H1 (cell line): ENCODE results near the gene EPHA2. TPM values are rescaled to one million over a fixed set of nuclear protein-coding genes. Genes with fewer than 3 reads are reported as not detected.

ENCODE experiments used
- POU5F1 ChIP-seq: IDR thresholded peaks from 2 replicates; pipeline ENCODE4 v1.6.1; 2011; ENCODE audit warnings: low read depth, mild to moderate bottlenecking, low read length, moderate library complexity
- SRF ChIP-seq: IDR thresholded peaks from 2 replicates; pipeline ENCODE4 v1.6.1; 2011; ENCODE audit warnings: mild to moderate bottlenecking, low read depth, low read length, moderate library complexity
- polyA plus RNA-seq, 7 experiments: library from polyadenylated mRNA; depleted of rRNA in 3 of 7; stranded (reverse) in 5 of 7; unstranded in 2 of 7; fragments of >200 nt in 5 of 7; fragments of 200-250 nt in 2 of 7; gene quantifications; 1 replicate in 5 of 7; 2 replicates in 1 of 7; 4 replicates in 1 of 7; pipeline versions ENCODE4 v1.2.1 to v1.2.3, GENCODE V29; 2011 to 2013; ENCODE audit warnings: missing spikeins in 2 of 7, mixed read lengths in 2 of 7
- total RNA-seq: library from RNA; stranded (reverse); fragmentation: NEBNext Ultra II Directional; extraction: Animal tissue kit (Norgen Biotek cat#: 25700); gene quantifications from 2 replicates; pipeline ENCODE4 v1.2.1, GENCODE V29; 2021

EPHA2 gene
- total and polyA plus RNA-seq, 2 of the 8 experiments (the other 6 are each of a cell fraction or from before 2014, with no cell fraction given) = 26.8 to 33.6 TPM

DNA sequence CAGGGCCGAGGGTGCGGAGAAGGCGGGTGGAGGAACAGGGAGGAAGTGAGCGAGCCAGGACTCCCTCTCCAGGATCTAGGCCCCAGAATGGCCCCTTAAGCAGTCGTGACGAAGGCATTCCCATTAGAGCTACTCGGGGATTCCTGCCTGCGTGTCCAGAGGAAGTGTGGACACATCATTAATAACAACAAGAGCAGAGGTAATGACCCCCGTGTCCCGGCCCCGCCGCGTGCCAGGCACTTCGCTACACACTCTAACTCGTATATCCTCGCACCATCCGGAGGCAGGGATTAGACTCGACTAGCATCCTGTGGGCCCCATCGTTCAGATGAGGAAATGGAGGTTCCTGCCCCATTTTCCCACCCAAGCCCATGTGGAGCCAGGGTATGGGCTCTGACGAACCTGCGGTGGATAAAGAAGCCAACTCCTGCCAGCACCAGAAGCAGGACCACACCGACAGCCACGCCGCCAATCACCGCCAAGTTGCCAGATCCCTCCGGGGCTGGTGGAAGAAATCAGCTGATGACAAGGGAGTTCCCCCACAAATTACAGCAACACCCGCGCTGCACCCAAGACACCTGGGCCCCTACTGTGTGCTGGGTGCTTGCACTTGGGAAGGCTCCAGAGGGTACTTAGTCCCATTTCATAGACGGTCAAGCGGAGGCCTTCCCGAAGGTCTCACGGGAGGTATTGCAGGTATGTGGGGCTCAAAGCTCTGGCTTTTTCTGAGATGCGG, 21.6 kb downstream of the EPHA2 start (continued):
- TF ChIP-seq SRF (no peak), POU5F1 (no peak)
